Endothelial cell of umbilical vein (primary cell): ENCODE data around the gene BMPER. TPM values are rescaled to one million over a fixed set of nuclear protein-coding genes. Genes with fewer than 3 reads are reported as not detected.

Experiments used
- BruUV-seq: library from RNA; stranded (reverse); fragments of 400-500 nt; replicated peaks from 2 replicates; lab custom pipeline; 2021; lab: Mats Ljungman, UMichigan
- CTCF ChIA-PET: fragments of 300-600, 350-600 bp; sonication (Branson Sonifier 250); formaldehyde crosslinking; loops from one replicate; lab custom pipeline; 2021; ENCODE audit warnings: antibody characterized with exemption, inconsistent platforms; lab: Charles Lee
- POLR2A ChIA-PET: fragments of 300-600, 350-600 bp; sonication (Branson Sonifier 250); formaldehyde crosslinking; loops from one replicate; lab custom pipeline; 2021; ENCODE audit warnings: antibody characterized with exemption, inconsistent platforms; lab: Charles Lee
- DNase-seq: peaks from one replicate; pipeline ENCODE4 v3.0.0-alpha.2; 2011; ENCODE audit warnings: low read depth, low spot score
- FAIRE-seq: peaks from 2 replicates; lab custom pipeline; 2011; peaks lifted over from hg19 to GRCh38; lab: Jason Lieb, UNC
- H2AFZ ChIP-seq: 2 replicates; pipeline ENCODE4 v1.6.0; 2012; ENCODE audit warnings: low read depth, low read length, control low read depth, inconsistent platforms
- H3K27ac ChIP-seq: 2 replicates; pipeline ENCODE4 v1.5.1; 2011; ENCODE audit warnings: low read depth, mild to moderate bottlenecking, control low read depth, low read length, moderate library complexity; ENCODE audit not compliant: insufficient read depth
- H3K27me3 ChIP-seq, 2 experiments: 2 replicates each; pipeline versions ENCODE4 v1.6.0 to v1.6.1; 2011; ENCODE audit warnings: low read length in 2 of 2, mixed read lengths in 1 of 2; ENCODE audit not compliant: control insufficient read depth in 2 of 2, insufficient read depth in 2 of 2
- H3K36me3 ChIP-seq, 2 experiments: 2 replicates in 1 of 2; 3 replicates in 1 of 2; pipeline ENCODE4 v1.5.1; 2011; ENCODE audit warnings: low read length in 2 of 2, mild to moderate bottlenecking in 1 of 2, moderate library complexity in 1 of 2; ENCODE audit not compliant: control insufficient read depth in 2 of 2, insufficient read depth in 2 of 2; ENCODE audit errors: extremely low read depth in 1 of 2
- H3K4me1 ChIP-seq: 3 replicates; pipeline ENCODE4 v1.5.1; 2011; ENCODE audit warnings: mild to moderate bottlenecking, low read length; ENCODE audit not compliant: control insufficient read depth, insufficient read depth; ENCODE audit errors: extremely low read depth
- H3K4me2 ChIP-seq: 2 replicates; pipeline ENCODE4 v1.6.1; 2011; ENCODE audit warnings: low read length, control low read depth, mixed read lengths; ENCODE audit not compliant: insufficient read depth
- H3K4me3 ChIP-seq, 3 experiments: fragments of 200-600 bp in 1 of 3; sonication (generic), shearing (Covaris generic) in 1 of 3; replicated peaks in 1 of 3; 2 replicates each; pipeline ENCODE4 v1.5.1; 2011 to 2016; ENCODE audit warnings: control low read depth in 3 of 3, low read length in 3 of 3, mild to moderate bottlenecking in 2 of 3, inconsistent platforms in 1 of 3, low read depth in 1 of 3, moderate library complexity in 1 of 3; ENCODE audit not compliant: insufficient read depth in 1 of 3
- H3K79me2 ChIP-seq: 2 replicates; pipeline ENCODE4 v1.6.0; 2012; ENCODE audit warnings: low read length, inconsistent platforms; ENCODE audit not compliant: control insufficient read depth, insufficient read depth
- H3K9ac ChIP-seq: replicated peaks from 2 replicates; pipeline ENCODE3; 2011; ENCODE audit warnings: low read length, control low read depth; ENCODE audit not compliant: insufficient read depth; ENCODE audit errors: extremely low read depth
- H3K9me1 ChIP-seq: replicated peaks from 3 replicates; pipeline ENCODE4 v1.6.0; 2011; ENCODE audit warnings: mild to moderate bottlenecking, low read length; ENCODE audit not compliant: control insufficient read depth, insufficient read depth; ENCODE audit errors: extremely low read depth
- H3K9me3 ChIP-seq: replicated peaks from 2 replicates; pipeline ENCODE4 v1.5.1; 2012; ENCODE audit warnings: low read length, inconsistent platforms; ENCODE audit not compliant: control insufficient read depth, insufficient read depth
- H4K20me1 ChIP-seq: replicated peaks from 2 replicates; pipeline ENCODE3; 2011; ENCODE audit warnings: mild to moderate bottlenecking, low read length; ENCODE audit not compliant: control insufficient read depth, insufficient read depth; ENCODE audit errors: extremely low read depth
- JUN ChIP-seq: IDR thresholded peaks from 2 replicates; pipeline ENCODE4 v1.6.1; 2011; ENCODE audit warnings: borderline replicate concordance, low read depth; ENCODE audit not compliant: insufficient read length, insufficient read depth
- MYC ChIP-seq: IDR thresholded peaks from one replicate; pipeline ENCODE4 v1.6.1; 2011; ENCODE audit warnings: mild to moderate bottlenecking, low read depth, low read length
- POLR2A ChIP-seq: IDR thresholded peaks from 2 replicates; pipeline ENCODE4 v1.6.1; 2012; ENCODE audit warnings: low read depth, mild to moderate bottlenecking, control low read depth, low read length
- POLR2AphosphoS5 ChIP-seq: IDR thresholded peaks from 2 replicates; pipeline ENCODE4 v1.6.1; 2012; ENCODE audit warnings: low read depth, mild to moderate bottlenecking, control low read depth, low read length, moderate library complexity; ENCODE audit not compliant: insufficient read depth
- dilution Hi-C: fragments of 300-500 bp; cut with MboI; formaldehyde crosslinking; loops from one replicate; pipeline ENCODE4 v1.15.0; 2019; ENCODE audit warnings: low sequenced_read_pairs; ENCODE audit not compliant: extremely low pct_ligation_motif_present
- intact Hi-C: fragments of 100-400 bp; cut with micrococcal nuclease; formaldehyde crosslinking; loops from one replicate; pipeline ENCODE4 v1.10.0; 2022
- polyA plus RNA-seq, 4 experiments: library from polyadenylated mRNA; depleted of rRNA in 3 of 4; stranded (reverse) in 3 of 4; unstranded in 1 of 4; fragments of >200 nt; gene quantifications; 2 replicates each; pipeline versions ENCODE4 v1.2.1 to v1.2.3, GENCODE V29; 2011 to 2012; ENCODE audit warnings: missing spikeins in 1 of 4
- total RNA-seq: library from RNA; stranded (reverse); gene quantifications from 2 replicates; pipeline ENCODE4 v1.2.3, GENCODE V29; 2021
- TF ChIP-seq, protein P1 (sequence below): IDR thresholded peaks from 2 replicates; pipeline ENCODE4 v1.6.1; 2011; ENCODE audit not compliant: insufficient read depth, insufficient read length
- TF ChIP-seq, protein P2 (sequence below), 2 donors: IDR thresholded peaks; 1 replicate in 1 of 2; 2 replicates in 1 of 2; pipeline ENCODE4 v1.5.1; 2011; ENCODE audit warnings: low read length in 2 of 2, mild to moderate bottlenecking in 2 of 2, moderate library complexity in 2 of 2, control low read depth in 1 of 2, inconsistent platforms in 1 of 2, low read depth in 1 of 2; ENCODE audit not compliant: insufficient read depth in 1 of 2; ENCODE audit errors: extremely low read depth in 1 of 2

BMPER gene
- total and polyA plus RNA-seq, 2 donors (not counting 3 experiments of a cell fraction or from before 2014, with no cell fraction given), result 0.10 to 0.13 TPM

DNA sequence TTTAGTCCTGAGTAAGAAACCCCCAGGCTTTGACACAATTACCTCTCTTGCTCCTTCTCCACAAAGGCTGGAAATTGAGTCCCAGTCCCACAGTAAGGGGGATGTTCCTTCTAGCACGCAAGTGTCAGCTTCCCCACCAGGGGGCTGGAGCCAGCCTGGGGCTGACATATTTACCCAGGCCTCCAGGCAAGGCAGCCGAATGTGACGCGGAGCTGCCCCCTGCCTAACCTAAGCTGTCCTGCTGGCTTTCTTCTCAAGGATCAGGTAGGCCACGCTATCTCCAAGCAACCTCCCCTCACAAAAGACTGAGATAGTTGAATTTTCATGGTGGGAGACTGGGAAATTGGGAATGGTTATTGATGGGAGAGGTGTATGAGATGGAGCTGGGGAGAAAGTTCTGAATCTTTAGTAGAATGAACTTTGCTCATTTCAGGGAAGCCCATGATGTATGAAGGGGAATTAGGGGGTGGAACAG is 19.2 kb upstream of the BMPER start:
- dilution Hi-C loops, result no loop called here
- Histone ChIP-seq H4K20me1 (no peaks in the 10 kb centered on the region), H3K4me3 (no peak overlapping the region), H3K4me2 (no peak overlapping the region), H2AFZ (no peak overlapping the region), H3K79me2 (no peaks in the 10 kb centered on the region), H3K36me3 (no peaks in the 10 kb centered on the region), H3K9me3 (no peaks in the 10 kb centered on the region), H3K9ac (no peak overlapping the region), H3K27me3 (no peaks in the 10 kb centered on the region), H3K4me1 (no peaks in the 10 kb centered on the region), H3K27ac (no peak overlapping the region), H3K9me1 (no peaks in the 10 kb centered on the region)
- POLR2A ChIA-PET, result no interaction called here
- intact Hi-C loops, result loop anchor here (5.0 kb wide), 1 partner anchor 1119 kb away; no protein-coding TSS in a partner anchor
- DNase-seq (no peak), FAIRE-seq (no peak)
- no TSS peak for BruUV-seq
- TF ChIP-seq MYC, result no peak
- TF ChIP-seq POLR2A, result no peak
- no peak for TF ChIP-seq JUN
- TF ChIP-seq, protein P1, sequence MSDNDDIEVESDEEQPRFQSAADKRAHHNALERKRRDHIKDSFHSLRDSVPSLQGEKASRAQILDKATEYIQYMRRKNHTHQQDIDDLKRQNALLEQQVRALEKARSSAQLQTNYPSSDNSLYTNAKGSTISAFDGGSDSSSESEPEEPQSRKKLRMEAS, result no peak
- TF ChIP-seq POLR2AphosphoS5, result no peak
- TF ChIP-seq, protein P2, sequence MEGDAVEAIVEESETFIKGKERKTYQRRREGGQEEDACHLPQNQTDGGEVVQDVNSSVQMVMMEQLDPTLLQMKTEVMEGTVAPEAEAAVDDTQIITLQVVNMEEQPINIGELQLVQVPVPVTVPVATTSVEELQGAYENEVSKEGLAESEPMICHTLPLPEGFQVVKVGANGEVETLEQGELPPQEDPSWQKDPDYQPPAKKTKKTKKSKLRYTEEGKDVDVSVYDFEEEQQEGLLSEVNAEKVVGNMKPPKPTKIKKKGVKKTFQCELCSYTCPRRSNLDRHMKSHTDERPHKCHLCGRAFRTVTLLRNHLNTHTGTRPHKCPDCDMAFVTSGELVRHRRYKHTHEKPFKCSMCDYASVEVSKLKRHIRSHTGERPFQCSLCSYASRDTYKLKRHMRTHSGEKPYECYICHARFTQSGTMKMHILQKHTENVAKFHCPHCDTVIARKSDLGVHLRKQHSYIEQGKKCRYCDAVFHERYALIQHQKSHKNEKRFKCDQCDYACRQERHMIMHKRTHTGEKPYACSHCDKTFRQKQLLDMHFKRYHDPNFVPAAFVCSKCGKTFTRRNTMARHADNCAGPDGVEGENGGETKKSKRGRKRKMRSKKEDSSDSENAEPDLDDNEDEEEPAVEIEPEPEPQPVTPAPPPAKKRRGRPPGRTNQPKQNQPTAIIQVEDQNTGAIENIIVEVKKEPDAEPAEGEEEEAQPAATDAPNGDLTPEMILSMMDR (IDR thresholded peaks at IDR 0.05; ENCODE audit: extremely low read depth in 1 of 2, insufficient read depth in 1 of 2, low read depth in 1 of 2, low read length in 2 of 2), result peak; percentile 27 to 34
- CTCF ChIA-PET, result interaction anchor here (1.0 to 1.9 kb wide), 3 partner anchors 9 to 129 kb away, joined by 3 to 6 read pairs (median 4); no protein-coding TSS in a partner anchor
